Breast epithelium (tissue), 3 donors: ENCODE results near the gene PSMD10.

ENCODE experiments used
- CTCF ChIP-seq, 3 donors: fragments of 450-650 bp; IDR thresholded peaks; one replicate each; pipeline ENCODE4 v1.5.1; 2016 to 2017; ENCODE audit warnings: antibody characterized with exemption in 3 of 3, mild to moderate bottlenecking in 3 of 3, moderate library complexity in 3 of 3
- POLR2A ChIP-seq: fragments of 450-650 bp; IDR thresholded peaks from one replicate; pipeline ENCODE4 v1.6.1; 2016; ENCODE audit warnings: antibody characterized with exemption, mild to moderate bottlenecking, moderate library complexity
- POLR2AphosphoS5 ChIP-seq, 3 donors: sonication (generic); formaldehyde crosslinking; IDR thresholded peaks; one replicate each; pipeline ENCODE4 v1.6.1; 2017; ENCODE audit warnings: antibody characterized with exemption in 3 of 3

GRCh38 chrX:108127152-108127551, 35.8 kb upstream of the PSMD10 start:
- TF ChIP-seq CTCF (IDR thresholded peaks at IDR 0.05) (no peak), POLR2A (no peak), POLR2AphosphoS5 (IDR thresholded peaks at IDR 0.05) (no peak)
